HepG2 (cell line): ENCODE results near the gene ARHGDIA. TPM values are rescaled to one million over a fixed set of nuclear protein-coding genes. Genes with fewer than 3 reads are reported as not detected.

ENCODE experiments used
- FOSL1 ChIP-seq: sonication (generic); formaldehyde crosslinking; IDR thresholded peaks from 2 replicates; pipeline ENCODE4 v1.9.0; 2021; ENCODE audit warnings: missing genetic modification reagents, borderline replicate concordance
- MEIS1 ChIP-seq: sonication (generic); formaldehyde crosslinking; IDR thresholded peaks from 2 replicates; pipeline ENCODE4 v1.9.0; 2021; ENCODE audit warnings: mild to moderate bottlenecking, missing genetic modification reagents, moderate library complexity, borderline replicate concordance
- RERE ChIP-seq: IDR thresholded peaks from 2 replicates; pipeline ENCODE4 v1.6.1; 2016; ENCODE audit warnings: low read depth, missing genetic modification reagents, missing compliant biosample characterization
- SP2 ChIP-seq: sonication (generic); formaldehyde crosslinking; IDR thresholded peaks from 2 replicates; pipeline ENCODE4 v1.5.1; 2020; ENCODE audit warnings: mild to moderate bottlenecking, missing genetic modification reagents
- TEAD3 ChIP-seq: optimal IDR thresholded peaks from 2 replicates; pipeline ENCODE3; 2016; ENCODE audit warnings: borderline replicate concordance
- ZNF775 ChIP-seq: sonication (generic); formaldehyde crosslinking; IDR thresholded peaks from 2 replicates; pipeline ENCODE4 v1.4.0; 2020; ENCODE audit warnings: missing genetic modification reagents, mild to moderate bottlenecking, moderate library complexity, borderline replicate concordance
- polyA plus RNA-seq, 8 experiments: library from polyadenylated mRNA; depleted of rRNA in 3 of 8; stranded (reverse) in 7 of 8; unstranded in 1 of 8; fragments of >200 nt; fragmentation: Illumina TruSeq in 4 of 8; extraction: Trizol in 4 of 8; gene quantifications; 2 replicates each; pipeline versions ENCODE4 v1.2.1 to v1.2.3, GENCODE V29; 2011 to 2016; ENCODE audit warnings: low read depth in 4 of 8, missing spikeins in 1 of 8, mixed read lengths in 1 of 8; ENCODE audit not compliant: insufficient read depth in 1 of 8
- total RNA-seq, 5 experiments: library from RNA; depleted of rRNA; stranded (reverse); fragments of >200 nt; fragmentation: Illumina TruSeq; extraction: Trizol; gene quantifications; 2 replicates each; pipeline ENCODE4 v1.2.3, GENCODE V29; 2016; ENCODE audit warnings: low read depth in 1 of 5
- TF ChIP-seq, protein P1 (sequence below): sonication (generic); formaldehyde crosslinking; IDR thresholded peaks from 2 replicates; pipeline ENCODE4 v1.5.1; 2020; ENCODE audit warnings: mild to moderate bottlenecking, missing genetic modification reagents, moderate library complexity
- TF ChIP-seq, protein P2 (sequence below): sonication (generic); formaldehyde crosslinking; IDR thresholded peaks from 2 replicates; pipeline ENCODE4 v1.9.0; 2021; ENCODE audit warnings: mild to moderate bottlenecking, missing genetic modification reagents

The ARHGDIA gene
- total and polyA plus RNA-seq, 2 of the 13 experiments (the other 11 are each of a cell fraction or from before 2014, with no cell fraction given): 40.0 to 64.0 TPM

DNA sequence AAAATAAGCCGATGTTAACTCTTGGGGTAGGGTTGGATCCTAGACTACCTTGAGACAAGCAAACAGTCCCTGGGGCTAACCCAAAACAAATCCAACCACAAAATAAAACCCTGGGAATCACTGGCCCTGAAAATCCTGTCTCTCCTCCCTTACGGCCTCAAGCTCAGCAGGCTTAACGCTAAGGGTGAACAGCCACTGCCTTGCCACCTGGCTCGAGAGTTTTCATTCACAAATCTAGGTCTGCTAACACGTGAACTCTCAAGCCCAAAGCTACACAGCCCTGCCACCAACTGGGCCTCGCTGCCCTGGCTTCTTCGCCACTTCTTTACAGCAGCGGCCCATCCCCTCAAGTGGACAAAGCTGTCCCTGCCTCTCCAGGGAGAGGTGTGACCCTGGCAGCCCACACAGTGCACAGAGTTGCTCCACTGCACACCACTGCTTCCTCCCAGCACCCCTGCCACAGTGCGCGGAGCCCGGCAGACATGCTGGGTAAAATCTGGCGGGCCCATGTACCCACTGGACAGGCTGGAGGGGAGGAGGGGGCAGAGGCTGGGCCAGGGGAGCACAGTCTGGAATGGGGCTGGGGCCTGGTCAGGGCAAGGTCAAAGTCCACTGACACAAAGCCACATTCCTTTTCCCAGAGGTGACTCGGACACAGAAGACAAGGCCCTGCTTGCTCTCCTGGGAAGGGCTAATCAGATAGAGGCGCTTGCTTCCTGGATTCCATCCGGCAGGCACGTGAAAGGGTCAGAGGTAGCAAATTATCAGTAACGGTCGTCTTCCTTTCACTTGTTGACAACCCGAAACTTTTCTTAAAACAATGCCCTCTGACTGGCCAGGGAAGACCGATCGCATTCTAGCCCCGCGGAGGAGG lies 39.1 kb upstream of the ARHGDIA start (continued):
- TF ChIP-seq, protein P1, sequence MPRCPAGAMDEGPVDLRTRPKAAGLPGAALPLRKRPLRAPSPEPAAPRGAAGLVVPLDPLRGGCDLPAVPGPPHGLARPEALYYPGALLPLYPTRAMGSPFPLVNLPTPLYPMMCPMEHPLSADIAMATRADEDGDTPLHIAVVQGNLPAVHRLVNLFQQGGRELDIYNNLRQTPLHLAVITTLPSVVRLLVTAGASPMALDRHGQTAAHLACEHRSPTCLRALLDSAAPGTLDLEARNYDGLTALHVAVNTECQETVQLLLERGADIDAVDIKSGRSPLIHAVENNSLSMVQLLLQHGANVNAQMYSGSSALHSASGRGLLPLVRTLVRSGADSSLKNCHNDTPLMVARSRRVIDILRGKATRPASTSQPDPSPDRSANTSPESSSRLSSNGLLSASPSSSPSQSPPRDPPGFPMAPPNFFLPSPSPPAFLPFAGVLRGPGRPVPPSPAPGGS (CRISPR knock-in tag): peak; percentile 73; the same call in 1 of the 2 replicates
- TF ChIP-seq SP2 (CRISPR knock-in tag) (peak; percentile 47; the same call in 1 of the 2 replicates), RERE (0 out of 2 replicates have a peak, but pooled peaks have one; percentile 37), MEIS1 (no peak; the same call in 1 of the 2 replicates), FOSL1 (CRISPR knock-in tag) (0 out of 2 replicates have a peak, but pooled peaks have one; percentile 44), TEAD3 (CRISPR knock-in tag) (peak; percentile 97), ZNF775 (CRISPR knock-in tag) (peak; percentile 30; the same call in 1 of the 2 replicates)
- TF ChIP-seq, protein P2, sequence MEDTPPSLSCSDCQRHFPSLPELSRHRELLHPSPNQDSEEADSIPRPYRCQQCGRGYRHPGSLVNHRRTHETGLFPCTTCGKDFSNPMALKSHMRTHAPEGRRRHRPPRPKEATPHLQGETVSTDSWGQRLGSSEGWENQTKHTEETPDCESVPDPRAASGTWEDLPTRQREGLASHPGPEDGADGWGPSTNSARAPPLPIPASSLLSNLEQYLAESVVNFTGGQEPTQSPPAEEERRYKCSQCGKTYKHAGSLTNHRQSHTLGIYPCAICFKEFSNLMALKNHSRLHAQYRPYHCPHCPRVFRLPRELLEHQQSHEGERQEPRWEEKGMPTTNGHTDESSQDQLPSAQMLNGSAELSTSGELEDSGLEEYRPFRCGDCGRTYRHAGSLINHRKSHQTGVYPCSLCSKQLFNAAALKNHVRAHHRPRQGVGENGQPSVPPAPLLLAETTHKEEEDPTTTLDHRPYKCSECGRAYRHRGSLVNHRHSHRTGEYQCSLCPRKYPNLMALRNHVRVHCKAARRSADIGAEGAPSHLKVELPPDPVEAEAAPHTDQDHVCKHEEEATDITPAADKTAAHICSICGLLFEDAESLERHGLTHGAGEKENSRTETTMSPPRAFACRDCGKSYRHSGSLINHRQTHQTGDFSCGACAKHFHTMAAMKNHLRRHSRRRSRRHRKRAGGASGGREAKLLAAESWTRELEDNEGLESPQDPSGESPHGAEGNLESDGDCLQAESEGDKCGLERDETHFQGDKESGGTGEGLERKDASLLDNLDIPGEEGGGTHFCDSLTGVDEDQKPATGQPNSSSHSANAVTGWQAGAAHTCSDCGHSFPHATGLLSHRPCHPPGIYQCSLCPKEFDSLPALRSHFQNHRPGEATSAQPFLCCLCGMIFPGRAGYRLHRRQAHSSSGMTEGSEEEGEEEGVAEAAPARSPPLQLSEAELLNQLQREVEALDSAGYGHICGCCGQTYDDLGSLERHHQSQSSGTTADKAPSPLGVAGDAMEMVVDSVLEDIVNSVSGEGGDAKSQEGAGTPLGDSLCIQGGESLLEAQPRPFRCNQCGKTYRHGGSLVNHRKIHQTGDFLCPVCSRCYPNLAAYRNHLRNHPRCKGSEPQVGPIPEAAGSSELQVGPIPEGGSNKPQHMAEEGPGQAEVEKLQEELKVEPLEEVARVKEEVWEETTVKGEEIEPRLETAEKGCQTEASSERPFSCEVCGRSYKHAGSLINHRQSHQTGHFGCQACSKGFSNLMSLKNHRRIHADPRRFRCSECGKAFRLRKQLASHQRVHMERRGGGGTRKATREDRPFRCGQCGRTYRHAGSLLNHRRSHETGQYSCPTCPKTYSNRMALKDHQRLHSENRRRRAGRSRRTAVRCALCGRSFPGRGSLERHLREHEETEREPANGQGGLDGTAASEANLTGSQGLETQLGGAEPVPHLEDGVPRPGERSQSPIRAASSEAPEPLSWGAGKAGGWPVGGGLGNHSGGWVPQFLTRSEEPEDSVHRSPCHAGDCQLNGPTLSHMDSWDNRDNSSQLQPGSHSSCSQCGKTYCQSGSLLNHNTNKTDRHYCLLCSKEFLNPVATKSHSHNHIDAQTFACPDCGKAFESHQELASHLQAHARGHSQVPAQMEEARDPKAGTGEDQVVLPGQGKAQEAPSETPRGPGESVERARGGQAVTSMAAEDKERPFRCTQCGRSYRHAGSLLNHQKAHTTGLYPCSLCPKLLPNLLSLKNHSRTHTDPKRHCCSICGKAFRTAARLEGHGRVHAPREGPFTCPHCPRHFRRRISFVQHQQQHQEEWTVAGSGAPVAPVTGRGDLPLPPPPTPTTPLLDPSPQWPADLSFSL: no peak
- TF ChIP-seq, all 625 proteins: peak for 348
